LHCN-M2 (cell line): Measurements from ENCODE around the gene POC5. TPM values are rescaled to one million over a fixed set of nuclear protein-coding genes. Genes with fewer than 3 reads are reported as not detected.

Experiments used
- DNase-seq: peaks from one replicate; pipeline ENCODE4 v3.0.0-alpha.2; 2012; ENCODE audit warnings: low read depth
- total RNA-seq: library from RNA; depleted of rRNA; stranded (reverse); fragments of >200 nt; gene quantifications from 2 replicates; pipeline ENCODE4 v1.2.3, GENCODE V29; 2014; rRNA removed

The POC5 gene
- total RNA-seq, 1 experiment from 2014 or later = 19.7 TPM

- DNase-seq = no peak
These were observed 56.4 kb downstream of the POC5 start for GRCh38 chr5:75660678-75661465.

- no peak for DNase-seq
These were observed 57.3 kb downstream of the POC5 start for GRCh38 chr5:75659791-75660450.

- DNase-seq = peak; percentile 33
These were observed 60.8 kb downstream of the POC5 start for GRCh38 chr5:75656311-75657003.

DNA sequence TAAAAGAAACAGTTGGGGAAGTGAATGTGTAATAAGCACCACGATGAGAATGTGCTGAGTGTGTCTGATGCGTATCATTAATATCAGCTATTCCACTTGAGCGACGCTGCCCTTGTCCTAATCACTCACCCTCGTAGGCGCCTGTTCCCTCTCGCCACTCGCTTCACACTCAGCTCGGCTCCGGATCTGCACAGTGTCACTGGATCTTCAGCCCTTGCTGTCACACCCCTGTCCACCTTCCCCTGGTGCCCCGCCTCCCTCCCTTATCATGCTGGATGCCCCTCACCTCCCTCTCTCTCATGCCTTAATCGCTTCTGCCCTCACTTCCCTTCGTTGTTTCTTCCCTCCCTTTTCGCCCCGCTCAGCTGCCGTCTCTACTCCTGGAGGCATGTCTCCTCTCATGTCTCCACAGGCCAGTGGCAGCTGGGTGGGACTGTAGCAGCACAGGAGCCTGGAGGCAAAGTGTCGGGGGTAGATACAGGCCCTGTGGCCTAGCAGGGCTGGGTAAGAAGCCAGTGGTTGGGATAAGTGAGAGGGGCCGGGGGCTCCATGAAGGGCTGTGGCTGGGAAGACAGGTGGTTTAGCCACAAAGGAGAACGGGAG, 62.4 kb downstream of the POC5 start:
- no peak for DNase-seq

- DNase-seq = no peak
These were observed 63.7 kb downstream of the POC5 start for GRCh38 chr5:75653521-75653920.

GRCh38 chr5:75651575-75652238, 65.5 kb downstream of the POC5 start:
- DNase-seq = no peak

DNA sequence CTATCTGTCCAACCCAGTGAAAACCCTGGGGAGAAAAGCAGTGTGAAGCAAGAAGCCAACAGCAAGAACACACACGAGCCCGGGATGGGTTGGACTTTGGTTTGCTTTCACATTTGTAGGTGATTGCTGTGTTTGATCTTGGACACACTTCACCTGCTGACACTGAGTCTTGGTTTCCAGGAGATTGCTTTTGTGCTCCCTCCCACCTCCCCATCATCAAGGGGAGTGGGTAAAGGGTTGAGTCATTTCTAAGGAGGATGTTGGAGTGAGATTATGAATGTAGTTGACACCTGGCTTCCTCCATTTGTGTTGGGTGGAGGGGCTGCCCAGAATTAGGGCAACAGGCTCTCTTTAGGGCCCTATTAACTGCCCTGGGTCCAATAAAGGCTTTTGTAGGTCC, 68.5 kb downstream of the POC5 start:
- no peak for DNase-seq

GRCh38 chr5:75640826-75641225, 76.4 kb downstream of the POC5 start:
- no peak for DNase-seq

DNA sequence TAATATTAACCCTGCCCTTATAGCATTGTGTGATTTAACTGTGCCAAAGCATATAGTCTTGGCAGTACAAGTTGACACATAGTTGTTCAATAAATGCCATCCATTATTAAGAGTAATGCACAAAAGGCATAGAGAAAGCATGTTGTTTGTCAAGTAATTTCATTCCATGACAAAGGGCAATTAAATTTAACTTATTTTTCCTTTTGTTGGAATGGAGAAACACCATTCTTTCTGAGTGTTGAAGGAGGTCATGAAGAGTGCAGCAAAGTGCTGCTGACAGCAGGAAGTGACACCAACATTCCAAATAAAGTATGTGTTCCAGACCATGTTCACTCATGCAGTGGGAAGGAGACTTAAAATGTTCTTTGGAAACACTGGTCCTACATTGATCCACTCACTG, 76.8 kb downstream of the POC5 start:
- peak; percentile 46 for DNase-seq

DNA sequence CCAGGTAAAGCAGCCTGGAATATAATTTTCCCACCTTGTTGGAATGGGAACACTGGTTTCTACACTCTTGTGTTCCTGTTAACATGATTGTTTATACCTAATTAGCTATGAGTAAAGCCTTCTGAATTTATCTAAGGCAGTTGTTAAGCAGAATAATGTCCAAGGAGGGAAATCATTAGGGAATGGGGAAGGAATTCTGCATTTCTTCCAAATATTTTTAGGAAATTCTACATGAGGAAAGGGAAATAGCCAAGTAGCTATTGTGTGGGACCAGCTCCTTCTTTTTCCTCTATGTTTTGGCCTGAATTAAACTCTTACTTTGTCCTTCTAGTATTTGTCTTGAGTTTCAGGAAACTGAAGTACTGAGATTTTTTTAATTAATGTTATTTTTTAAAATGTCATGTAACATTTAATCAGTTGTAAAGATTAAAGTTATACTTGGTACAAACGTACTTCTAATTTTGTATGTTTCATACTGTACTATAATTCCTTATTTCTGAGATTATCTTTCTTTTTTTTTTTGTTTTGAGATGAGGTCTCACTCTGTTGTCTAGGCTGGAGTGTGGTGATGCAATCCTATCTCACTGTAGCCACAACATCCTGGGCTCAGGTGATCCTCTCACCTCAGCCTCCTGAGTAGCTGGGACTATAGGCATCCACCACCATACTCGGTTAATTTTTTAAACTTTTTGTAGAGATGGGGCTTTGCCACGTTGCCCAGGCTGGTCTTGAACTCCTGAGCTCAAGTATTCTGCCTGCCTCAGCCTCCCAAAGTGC, 77.5 kb downstream of the POC5 start:
- no peak for DNase-seq

GRCh38 chr5:75637949-75638348, 79.3 kb downstream of the POC5 start:
- DNase-seq = no peak

GRCh38 chr5:75632321-75632720, 84.9 kb downstream of the POC5 start:
- no peak for DNase-seq

GRCh38 chr5:75630875-75631274, 86.4 kb downstream of the POC5 start:
- DNase-seq = no peak

DNA sequence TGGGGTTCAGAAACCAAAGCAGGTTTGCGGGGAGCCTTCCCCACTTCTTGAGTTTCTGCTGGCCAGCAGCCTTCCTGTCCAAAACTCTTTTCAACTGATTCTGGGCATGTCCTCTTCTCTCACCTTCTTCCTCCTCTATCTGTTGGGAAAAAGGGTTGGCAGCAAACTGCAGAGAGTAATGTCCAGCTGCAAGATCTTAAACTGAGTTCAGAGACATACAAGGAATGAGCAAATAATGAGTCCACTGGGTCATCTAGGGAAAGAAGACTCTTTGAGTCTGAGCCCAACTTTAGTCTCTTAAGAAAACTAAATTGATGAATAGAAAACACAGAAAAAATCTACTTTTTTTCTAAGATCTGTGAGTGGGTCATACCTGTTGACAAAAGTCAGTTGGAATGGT, 89.4 kb downstream of the POC5 start:
- DNase-seq = no peak

DNA sequence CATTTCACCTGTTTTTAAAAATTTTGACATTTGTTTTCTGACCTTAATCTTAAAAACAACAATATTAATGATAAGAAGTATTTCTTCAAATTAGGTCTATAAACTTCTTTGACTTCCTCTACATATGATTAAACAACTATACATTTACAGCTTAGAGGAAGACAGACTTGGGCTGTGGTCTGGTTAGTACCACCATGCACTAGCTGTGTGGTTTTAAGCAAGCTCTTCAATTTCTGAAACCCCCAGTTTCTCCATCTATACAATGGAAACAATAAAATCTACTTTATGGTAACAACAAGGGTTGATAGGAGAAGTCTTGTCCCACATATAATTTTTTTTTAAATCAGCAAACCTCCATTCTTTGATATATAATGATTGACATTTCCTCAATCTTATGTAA, 90.3 kb downstream of the POC5 start:
- DNase-seq = no peak

Other genes starting within 250 kb of the POC5 start
- 12.2 and 15.8 TPM in 2 replicates for gene CERT1, start 205.8 kb downstream of the POC5 start, total RNA-seq
- gene POLK, start 205.5 kb downstream of the POC5 start, total RNA-seq = 26.6 and 33.3 TPM in 2 replicates
- gene ANKDD1B, start 106.0 kb downstream of the POC5 start, total RNA-seq = 0.06 and 0.17 TPM in 2 replicates